GM19397 (cell line): ENCODE measurements around the gene DCTD.
A peak's percentile ranks its signal among the peaks of the same experiment; 100 is the strongest.
"Not testable (repeated sequence)": the region's sequence is repeated elsewhere in the genome, so short reads cannot be mapped to it uniquely, and the experiment has no call there.

Experiments used
- ATAC-seq: cut with Tn5 transposase; IDR thresholded peaks from one replicate; pipeline ENCODE4 v1.9.1; 2021; ENCODE audit warnings: mild to moderate bottlenecking, moderate library complexity; ENCODE audit not compliant: unreplicated experiment

The DCTD gene

GRCh38 chr4:182922501-182923284 is 5.5 kb upstream of the DCTD start:
- no peak for ATAC-seq

GRCh38 chr4:182921608-182922007 is 4.4 kb upstream of the DCTD start:
- ATAC-seq: no peak

GRCh38 chr4:182920676-182921075 is 3.5 kb upstream of the DCTD start:
- no peak for ATAC-seq

GRCh38 chr4:182918791-182919302 is 1.7 kb upstream of the DCTD start:
- peak; percentile 8 for ATAC-seq

GRCh38 chr4:182918044-182918607 is 940 bp upstream of the DCTD start:
- peak; percentile 18 for ATAC-seq

GRCh38 chr4:182916483-182917181 is 554 bp downstream of the DCTD start:
- peak; percentile 19 for ATAC-seq

GRCh38 chr4:182914357-182914756 is 2.8 kb downstream of the DCTD start:
- no peak for ATAC-seq

- no peak for ATAC-seq
Observed at GRCh38 chr4:182913621-182914020, 3.6 kb downstream of the DCTD start.

GRCh38 chr4:182913036-182913435 is 4.2 kb downstream of the DCTD start:
- no peak for ATAC-seq

GRCh38 chr4:182908124-182908523 is 9.1 kb downstream of the DCTD start:
- ATAC-seq: no peak

- no peak for ATAC-seq
Observed at GRCh38 chr4:182907396-182907795, 9.8 kb downstream of the DCTD start.

GRCh38 chr4:182906786-182907185 is 10.4 kb downstream of the DCTD start:
- no peak for ATAC-seq

GRCh38 chr4:182905038-182905437 is 12.1 kb downstream of the DCTD start:
- no peak for ATAC-seq

GRCh38 chr4:182904211-182904761 is 12.9 kb downstream of the DCTD start:
- ATAC-seq: no peak

GRCh38 chr4:182903013-182903412 is 14.2 kb downstream of the DCTD start:
- ATAC-seq: no peak

- no peak for ATAC-seq
Observed at GRCh38 chr4:182901337-182901736, 15.8 kb downstream of the DCTD start.

GRCh38 chr4:182900021-182900420 is 17.2 kb downstream of the DCTD start:
- not testable (repeated sequence) for ATAC-seq

GRCh38 chr4:182898479-182898799 is 18.7 kb downstream of the DCTD start:
- ATAC-seq: no peak

GRCh38 chr4:182897601-182898478 is 19.3 kb downstream of the DCTD start:
- no peak for ATAC-seq

- ATAC-seq: no peak
Observed at GRCh38 chr4:182896421-182896820, 20.8 kb downstream of the DCTD start.
